Transverse colon (tissue), 3 donors: ENCODE measurements around the gene ERF.

Experiments used
- CTCF ChIP-seq, 5 experiments: fragments of 200-600 bp in 3 of 5; fragments of 450-650 bp in 2 of 5; sonication (generic) in 3 of 5; IDR thresholded peaks; 1 replicate in 2 of 5; 2 replicates in 3 of 5; pipeline ENCODE4 v1.5.1; 2016 to 2017; ENCODE audit warnings: antibody characterized with exemption in 5 of 5, inconsistent platforms in 3 of 5, mild to moderate bottlenecking in 2 of 5, moderate library complexity in 1 of 5
- EP300 ChIP-seq: sonication (generic); formaldehyde crosslinking; IDR thresholded peaks from one replicate; pipeline ENCODE4 v1.6.1; 2017; ENCODE audit warnings: antibody characterized with exemption, low read depth

GRCh38 chr19:42214810-42215485 lies 40.0 kb downstream of the ERF start:
- TF ChIP-seq CTCF (IDR thresholded peaks at IDR 0.05) (no peak), EP300 (no peak)
